ENCODE data around the gene RPE. TPM values are rescaled to one million over a fixed set of nuclear protein-coding genes. Genes with fewer than 3 reads are reported as not detected.

The RPE gene
- total and polyA plus RNA-seq, 4 donors = 12.3 to 50.1 (median 19.2) TPM

GRCh38 chr2:210020138-210020537 lies 17.7 kb downstream of the RPE start:
- Histone ChIP-seq H3K36me3 (ENCODE audit: control insufficient read depth in 4 of 4, insufficient read depth in 3 of 4, low read depth in 1 of 4, low read length in 3 of 4) (peaks cover 6 to 54% (median 42%) of the 10 kb centered on the region in 4 donors), H3K4me1 (ENCODE audit: control insufficient read depth in 4 of 4, insufficient read depth in 4 of 4, low read length in 3 of 4) (no peaks in the 10 kb centered on the region), H3K4me3 (ENCODE audit: low read depth in 1 of 3, low read length in 3 of 3) (no peak overlapping the region), H3K27ac (ENCODE audit: low read depth in 1 of 2, low read length in 2 of 2) (no peak overlapping the region), H3K27me3 (ENCODE audit: control insufficient read depth in 4 of 4, insufficient read depth in 4 of 4, low read length in 3 of 4) (no peaks in the 10 kb centered on the region), H3K9me3 (ENCODE audit: control insufficient read depth in 4 of 4, low read length in 3 of 4) (no peaks in the 10 kb centered on the region), H3K9ac (ENCODE audit: low read depth in 1 of 2, low read length in 2 of 2) (no peak overlapping the region)
- 81% methylated on average over 1 of the region's 1 CpG for WGBS
- DNase-seq (ENCODE audit: low spot score) = no peak
- TF ChIP-seq, protein P1, sequence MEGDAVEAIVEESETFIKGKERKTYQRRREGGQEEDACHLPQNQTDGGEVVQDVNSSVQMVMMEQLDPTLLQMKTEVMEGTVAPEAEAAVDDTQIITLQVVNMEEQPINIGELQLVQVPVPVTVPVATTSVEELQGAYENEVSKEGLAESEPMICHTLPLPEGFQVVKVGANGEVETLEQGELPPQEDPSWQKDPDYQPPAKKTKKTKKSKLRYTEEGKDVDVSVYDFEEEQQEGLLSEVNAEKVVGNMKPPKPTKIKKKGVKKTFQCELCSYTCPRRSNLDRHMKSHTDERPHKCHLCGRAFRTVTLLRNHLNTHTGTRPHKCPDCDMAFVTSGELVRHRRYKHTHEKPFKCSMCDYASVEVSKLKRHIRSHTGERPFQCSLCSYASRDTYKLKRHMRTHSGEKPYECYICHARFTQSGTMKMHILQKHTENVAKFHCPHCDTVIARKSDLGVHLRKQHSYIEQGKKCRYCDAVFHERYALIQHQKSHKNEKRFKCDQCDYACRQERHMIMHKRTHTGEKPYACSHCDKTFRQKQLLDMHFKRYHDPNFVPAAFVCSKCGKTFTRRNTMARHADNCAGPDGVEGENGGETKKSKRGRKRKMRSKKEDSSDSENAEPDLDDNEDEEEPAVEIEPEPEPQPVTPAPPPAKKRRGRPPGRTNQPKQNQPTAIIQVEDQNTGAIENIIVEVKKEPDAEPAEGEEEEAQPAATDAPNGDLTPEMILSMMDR (IDR thresholded peaks at IDR 0.05; ENCODE audit: low read depth, low read length, missing input control) = no peak
- TF ChIP-seq RXRA (IDR thresholded peaks at IDR 0.05) (no peak), RAD21 (IDR thresholded peaks at IDR 0.05) (no peak), YY1 (IDR thresholded peaks at IDR 0.05) (no peak), MAX (IDR thresholded peaks at IDR 0.05) (no peak), HNF4G (IDR thresholded peaks at IDR 0.05) (no peak), FOXA2 (IDR thresholded peaks at IDR 0.05) (no peak), EGR1 (IDR thresholded peaks at IDR 0.05; ENCODE audit: low read depth in 2 of 2) (no peak), HNF4A (conservative IDR thresholded peaks at IDR 0.05) (no peak), FOXA1 (IDR thresholded peaks at IDR 0.05) (no peak), ATF3 (IDR thresholded peaks at IDR 0.05) (no peak), JUND (IDR thresholded peaks at IDR 0.05) (no peak), SP1 (IDR thresholded peaks at IDR 0.05) (no peak)
- TF ChIP-seq, protein P2, sequence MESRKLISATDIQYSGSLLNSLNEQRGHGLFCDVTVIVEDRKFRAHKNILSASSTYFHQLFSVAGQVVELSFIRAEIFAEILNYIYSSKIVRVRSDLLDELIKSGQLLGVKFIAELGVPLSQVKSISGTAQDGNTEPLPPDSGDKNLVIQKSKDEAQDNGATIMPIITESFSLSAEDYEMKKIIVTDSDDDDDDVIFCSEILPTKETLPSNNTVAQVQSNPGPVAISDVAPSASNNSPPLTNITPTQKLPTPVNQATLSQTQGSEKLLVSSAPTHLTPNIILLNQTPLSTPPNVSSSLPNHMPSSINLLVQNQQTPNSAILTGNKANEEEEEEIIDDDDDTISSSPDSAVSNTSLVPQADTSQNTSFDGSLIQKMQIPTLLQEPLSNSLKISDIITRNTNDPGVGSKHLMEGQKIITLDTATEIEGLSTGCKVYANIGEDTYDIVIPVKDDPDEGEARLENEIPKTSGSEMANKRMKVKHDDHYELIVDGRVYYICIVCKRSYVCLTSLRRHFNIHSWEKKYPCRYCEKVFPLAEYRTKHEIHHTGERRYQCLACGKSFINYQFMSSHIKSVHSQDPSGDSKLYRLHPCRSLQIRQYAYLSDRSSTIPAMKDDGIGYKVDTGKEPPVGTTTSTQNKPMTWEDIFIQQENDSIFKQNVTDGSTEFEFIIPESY (IDR thresholded peaks at IDR 0.05) = no peak
- TF ChIP-seq, protein P3, sequence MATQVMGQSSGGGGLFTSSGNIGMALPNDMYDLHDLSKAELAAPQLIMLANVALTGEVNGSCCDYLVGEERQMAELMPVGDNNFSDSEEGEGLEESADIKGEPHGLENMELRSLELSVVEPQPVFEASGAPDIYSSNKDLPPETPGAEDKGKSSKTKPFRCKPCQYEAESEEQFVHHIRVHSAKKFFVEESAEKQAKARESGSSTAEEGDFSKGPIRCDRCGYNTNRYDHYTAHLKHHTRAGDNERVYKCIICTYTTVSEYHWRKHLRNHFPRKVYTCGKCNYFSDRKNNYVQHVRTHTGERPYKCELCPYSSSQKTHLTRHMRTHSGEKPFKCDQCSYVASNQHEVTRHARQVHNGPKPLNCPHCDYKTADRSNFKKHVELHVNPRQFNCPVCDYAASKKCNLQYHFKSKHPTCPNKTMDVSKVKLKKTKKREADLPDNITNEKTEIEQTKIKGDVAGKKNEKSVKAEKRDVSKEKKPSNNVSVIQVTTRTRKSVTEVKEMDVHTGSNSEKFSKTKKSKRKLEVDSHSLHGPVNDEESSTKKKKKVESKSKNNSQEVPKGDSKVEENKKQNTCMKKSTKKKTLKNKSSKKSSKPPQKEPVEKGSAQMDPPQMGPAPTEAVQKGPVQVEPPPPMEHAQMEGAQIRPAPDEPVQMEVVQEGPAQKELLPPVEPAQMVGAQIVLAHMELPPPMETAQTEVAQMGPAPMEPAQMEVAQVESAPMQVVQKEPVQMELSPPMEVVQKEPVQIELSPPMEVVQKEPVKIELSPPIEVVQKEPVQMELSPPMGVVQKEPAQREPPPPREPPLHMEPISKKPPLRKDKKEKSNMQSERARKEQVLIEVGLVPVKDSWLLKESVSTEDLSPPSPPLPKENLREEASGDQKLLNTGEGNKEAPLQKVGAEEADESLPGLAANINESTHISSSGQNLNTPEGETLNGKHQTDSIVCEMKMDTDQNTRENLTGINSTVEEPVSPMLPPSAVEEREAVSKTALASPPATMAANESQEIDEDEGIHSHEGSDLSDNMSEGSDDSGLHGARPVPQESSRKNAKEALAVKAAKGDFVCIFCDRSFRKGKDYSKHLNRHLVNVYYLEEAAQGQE (IDR thresholded peaks at IDR 0.05) = no peak

- 77% methylated on average over 3 of the region's 3 CpGs for WGBS
- H3K4me3 ChIP-seq (ENCODE audit: low read depth in 1 of 3, low read length in 3 of 3) = no peak overlapping the region
- H3K27ac ChIP-seq (ENCODE audit: low read depth in 1 of 2, low read length in 2 of 2) = no peak overlapping the region
- H3K27me3 ChIP-seq (ENCODE audit: control insufficient read depth in 4 of 4, insufficient read depth in 4 of 4, low read length in 3 of 4) = no peaks in the 10 kb centered on the region
- H3K4me1 ChIP-seq (ENCODE audit: control insufficient read depth in 4 of 4, insufficient read depth in 4 of 4, low read length in 3 of 4) = no peaks in the 10 kb centered on the region
- DNase-seq (ENCODE audit: low spot score) = no peak
- H3K9ac ChIP-seq (ENCODE audit: low read depth in 1 of 2, low read length in 2 of 2) = no peak overlapping the region
- no peaks in the 10 kb centered on the region for H3K9me3 ChIP-seq (ENCODE audit: control insufficient read depth in 4 of 4, low read length in 3 of 4)
- peaks cover 2 to 42% (median 27%) of the 10 kb centered on the region in 4 donors for H3K36me3 ChIP-seq (ENCODE audit: control insufficient read depth in 4 of 4, insufficient read depth in 3 of 4, low read depth in 1 of 4, low read length in 3 of 4)
- no peak for TF ChIP-seq JUND (IDR thresholded peaks at IDR 0.05)
- TF ChIP-seq ATF3 (IDR thresholded peaks at IDR 0.05) = no peak
- TF ChIP-seq, protein P2 (IDR thresholded peaks at IDR 0.05) = no peak
- TF ChIP-seq HNF4A (conservative IDR thresholded peaks at IDR 0.05) = no peak
- TF ChIP-seq NR2F2 (IDR thresholded peaks at IDR 0.05) = no peak
- TF ChIP-seq YY1 (IDR thresholded peaks at IDR 0.05) = no peak
- no peak for TF ChIP-seq RXRA (IDR thresholded peaks at IDR 0.05)
- TF ChIP-seq GABPA (IDR thresholded peaks at IDR 0.05 in 1 of 2, conservative IDR thresholded peaks at IDR 0.05 in 1 of 2) = no peak
- TF ChIP-seq RAD21 (IDR thresholded peaks at IDR 0.05) = no peak
- TF ChIP-seq FOXA2 (IDR thresholded peaks at IDR 0.05) = no peak
- no peak for TF ChIP-seq SP1 (IDR thresholded peaks at IDR 0.05)
- TF ChIP-seq EGR1 (IDR thresholded peaks at IDR 0.05; ENCODE audit: low read depth in 2 of 2) = no peak
- TF ChIP-seq FOXA1 (IDR thresholded peaks at IDR 0.05) = no peak
- no peak for TF ChIP-seq HNF4G (IDR thresholded peaks at IDR 0.05)
- TF ChIP-seq TAF1 (conservative IDR thresholded peaks at IDR 0.05) = no peak
Observed at GRCh38 chr2:210022824-210023223, 20.4 kb downstream of the RPE start.

Data from liver (tissue), 9 donors.